Measurements from ENCODE around the gene COL21A1.

The COL21A1 gene

GRCh38 chr6:56173228-56173627 is 74.2 kb downstream of the COL21A1 start:
- DNase-seq = no peak

- no peak for DNase-seq
These were observed 75.2 kb downstream of the COL21A1 start for GRCh38 chr6:56172144-56172543.

- no peak for DNase-seq
These were observed 78.0 kb downstream of the COL21A1 start for GRCh38 chr6:56169366-56169765.

- DNase-seq = no peak
These were observed 78.8 kb downstream of the COL21A1 start for GRCh38 chr6:56168596-56168995.

- no peak for DNase-seq
These were observed 85.3 kb downstream of the COL21A1 start for GRCh38 chr6:56162081-56162480.

- DNase-seq = no peak
These were observed 86.9 kb downstream of the COL21A1 start for GRCh38 chr6:56160489-56160888.

GRCh38 chr6:56158571-56158970 is 88.8 kb downstream of the COL21A1 start:
- no peak for DNase-seq

GRCh38 chr6:56156643-56157042 is 90.7 kb downstream of the COL21A1 start:
- DNase-seq = no peak

GRCh38 chr6:56155634-56156141 is 91.7 kb downstream of the COL21A1 start:
- DNase-seq = no peak

GRCh38 chr6:56154076-56154475 is 93.3 kb downstream of the COL21A1 start:
- no peak for DNase-seq

- no peak for DNase-seq
These were observed 94.8 kb downstream of the COL21A1 start for GRCh38 chr6:56152611-56153010.

GRCh38 chr6:56151609-56152224 is 95.7 kb downstream of the COL21A1 start:
- no peak for DNase-seq

GRCh38 chr6:56148488-56149186 is 98.7 kb downstream of the COL21A1 start:
- DNase-seq = no peak

- no peak for DNase-seq
These were observed 99.6 kb downstream of the COL21A1 start for GRCh38 chr6:56147766-56148165.

GRCh38 chr6:56146086-56146485 is 101.3 kb downstream of the COL21A1 start:
- DNase-seq = no peak

- no peak for DNase-seq
These were observed 101.8 kb downstream of the COL21A1 start for GRCh38 chr6:56145616-56146015.

- DNase-seq = no peak
These were observed 102.6 kb downstream of the COL21A1 start for GRCh38 chr6:56144538-56145324.

GRCh38 chr6:56143796-56144195 is 103.6 kb downstream of the COL21A1 start:
- no peak for DNase-seq

- DNase-seq = no peak
These were observed 107.3 kb downstream of the COL21A1 start for GRCh38 chr6:56140090-56140489.

GRCh38 chr6:56115715-56116114 is 131.7 kb downstream of the COL21A1 start:
- DNase-seq = no peak

- no peak for DNase-seq
These were observed 138.2 kb downstream of the COL21A1 start for GRCh38 chr6:56109149-56109548.

- no peak for DNase-seq
These were observed 141.1 kb downstream of the COL21A1 start for GRCh38 chr6:56106231-56106630.

GRCh38 chr6:56104591-56104990 is 142.8 kb downstream of the COL21A1 start:
- no peak for DNase-seq

- no peak for DNase-seq
These were observed 145.2 kb downstream of the COL21A1 start for GRCh38 chr6:56102216-56102615.

Measured in activated naive CD4-positive, alpha-beta T cell treated with anti-CD3 and anti-CD28 coated beads, Interleukin-2, amount 50 U/mL, for 16 hours (primary cell).